GM12878 (cell line): ENCODE measurements around the gene WBP1L. TPM values are rescaled to one million over a fixed set of nuclear protein-coding genes. Genes with fewer than 3 reads are reported as not detected.

ENCODE experiments used
- ATAC-seq: fragments of 200-7000 bp; cut with Tn5 transposase; 3 replicates; pipeline ENCODE4 v1.9.1; 2020; ENCODE audit warnings: mild to moderate bottlenecking, moderate library complexity
- BruUV-seq: library from RNA; stranded (reverse); fragments of 400-500 nt; replicated peaks from 2 replicates; lab custom pipeline; 2021; lab: Mats Ljungman, UMichigan
- CTCF ChIA-PET: fragments of 300-600 bp; sonication (Branson Sonifier 250); formaldehyde crosslinking; extraction: SDS; loops from one replicate; lab custom pipeline; 2021; ENCODE audit warnings: inconsistent platforms; lab: Yijun Ruan, JAX
- POLR2A ChIA-PET: fragments of 350-600 bp; formaldehyde crosslinking; extraction: SDS; loops from one replicate; lab custom pipeline; 2021; ENCODE audit warnings: inconsistent platforms; lab: Charles Lee
- RAD21 ChIA-PET: fragments of 300-600 bp; sonication (Branson Sonifier 250); formaldehyde crosslinking; loops from one replicate; lab custom pipeline; 2023; ENCODE audit warnings: antibody characterized with exemption; ENCODE audit not compliant: unreplicated experiment; lab: Charles Lee
- SMC1A ChIA-PET: fragments of 300-600 bp; sonication (Branson Sonifier 250); formaldehyde crosslinking; loops from one replicate; lab custom pipeline; 2023; ENCODE audit not compliant: unreplicated experiment, uncharacterized antibody; lab: Charles Lee
- DNase-seq: peaks from one replicate; pipeline ENCODE4 v3.0.0-alpha.2; 2011; ENCODE audit warnings: low read depth, low spot score
- FAIRE-seq: peaks from 3 replicates; lab custom pipeline; 2011; peaks lifted over from hg19 to GRCh38; lab: Jason Lieb, UNC
- H2AFZ ChIP-seq: 2 replicates; pipeline ENCODE4 v1.6.0; 2011; ENCODE audit warnings: low read depth, low read length, control low read depth; ENCODE audit not compliant: control insufficient read depth
- H3K27ac ChIP-seq: 2 replicates; pipeline ENCODE4 v1.5.1; 2011; ENCODE audit warnings: control low read depth; ENCODE audit not compliant: control insufficient read depth, insufficient read depth
- H3K27me3 ChIP-seq, 2 experiments: replicated peaks in 1 of 2; 2 replicates each; pipeline versions ENCODE4 v1.6.0 to v1.6.1; 2011; ENCODE audit warnings: low read length in 1 of 2; ENCODE audit not compliant: control insufficient read depth in 2 of 2, insufficient read depth in 2 of 2
- H3K36me3 ChIP-seq, 2 experiments: 2 replicates each; pipeline ENCODE4 v1.5.1; 2011; ENCODE audit warnings: low read length in 1 of 2; ENCODE audit not compliant: control insufficient read depth in 2 of 2, insufficient read depth in 2 of 2
- H3K4me1 ChIP-seq: 2 replicates; pipeline ENCODE4 v1.6.1; 2011; ENCODE audit warnings: mild to moderate bottlenecking, low read length, moderate library complexity, mixed read lengths; ENCODE audit not compliant: control insufficient read depth, insufficient read depth
- H3K4me2 ChIP-seq: 2 replicates; pipeline ENCODE4 v1.6.0; 2011; ENCODE audit warnings: control low read depth; ENCODE audit not compliant: control insufficient read depth, insufficient read depth
- H3K4me3 ChIP-seq: fragments of 200-600 bp; sonication (generic); 2 replicates; pipeline ENCODE4 v1.5.1; 2016
- H3K79me2 ChIP-seq: 2 replicates; pipeline ENCODE4 v1.6.0; 2011; ENCODE audit warnings: low read length; ENCODE audit not compliant: control insufficient read depth, insufficient read depth
- H3K9ac ChIP-seq: 2 replicates; pipeline ENCODE4 v1.8.0; 2011; ENCODE audit warnings: low read length, control low read depth, mixed read lengths; ENCODE audit not compliant: control insufficient read depth, insufficient read depth
- H3K9me3 ChIP-seq: replicated peaks from 3 replicates; pipeline ENCODE4 v1.5.1; 2011; ENCODE audit warnings: mild to moderate bottlenecking, low read length; ENCODE audit not compliant: control insufficient read depth, insufficient read depth
- H4K20me1 ChIP-seq: 2 replicates; pipeline ENCODE4 v1.6.0; 2011; ENCODE audit not compliant: control insufficient read depth, insufficient read depth
- HCFC1 ChIP-seq: fragments of 150-350 bp; IDR thresholded peaks from 2 replicates; pipeline ENCODE4 v1.6.1; 2014; ENCODE audit warnings: low read length
- HDAC6 ChIP-seq: fragments of 200-600 bp; sonication (generic); IDR thresholded peaks from one replicate; pipeline ENCODE4 v1.8.0; 2017; ENCODE audit warnings: antibody characterized with exemption; ENCODE audit not compliant: unreplicated experiment
- MEF2B ChIP-seq: fragments of 450-650 bp; IDR thresholded peaks from 2 replicates; pipeline ENCODE4 v1.6.1; 2018; ENCODE audit warnings: mild to moderate bottlenecking, moderate library complexity; ENCODE audit not compliant: partially characterized antibody, poor library complexity, severe bottlenecking
- MYC ChIP-seq: IDR thresholded peaks from 2 replicates; pipeline ENCODE4 v1.6.1; 2011; ENCODE audit warnings: mild to moderate bottlenecking, low read length, moderate library complexity, inconsistent platforms; ENCODE audit not compliant: insufficient read depth, insufficient replicate concordance, insufficient read length, severe bottlenecking
- NR2C2 ChIP-seq: IDR thresholded peaks from 2 replicates; pipeline ENCODE4 v1.6.1; 2011; ENCODE audit warnings: borderline replicate concordance, low read depth; ENCODE audit not compliant: control insufficient read depth, insufficient read length
- NR2F1 ChIP-seq: fragments of 450-650 bp; conservative IDR thresholded peaks from 2 replicates; pipeline ENCODE4 v1.6.1; 2017; ENCODE audit warnings: mild to moderate bottlenecking
- RELA ChIP-seq: fragments of 450-650 bp; IDR thresholded peaks from 2 replicates; pipeline ENCODE4 v1.8.0; 2014; ENCODE audit warnings: borderline replicate concordance; ENCODE audit not compliant: partially characterized antibody
- SRF ChIP-seq, 2 experiments: IDR thresholded peaks; 2 replicates each; pipeline ENCODE4 v1.6.1; 2011; ENCODE audit warnings: low read depth in 2 of 2, low read length in 2 of 2, mild to moderate bottlenecking in 1 of 2, moderate library complexity in 1 of 2
- ZZZ3 ChIP-seq: IDR thresholded peaks from 2 replicates; pipeline ENCODE4 v1.6.1; 2011; ENCODE audit warnings: low read depth; ENCODE audit not compliant: control insufficient read depth, insufficient read length
- WGBS: methylation state at CpG from one replicate; pipeline ENCODE4 v1.1.6; 2016; ENCODE audit warnings: low lambda C conversion rate; ENCODE audit not compliant: insufficient replicate concordance, insufficient coverage; ENCODE audit errors: missing lambda C conversion rate; 5-methylcytosine and 5-hydroxymethylcytosine counted together
- in situ Hi-C: fragments of 300-500 bp; cut with MboI; formaldehyde crosslinking; loops from 9 replicates; pipeline ENCODE4 v1.14.3; 2018; ENCODE audit warnings: mixed read lengths
- intact Hi-C: fragments of 100-400 bp; cut with micrococcal nuclease; formaldehyde crosslinking; loops from one replicate; pipeline ENCODE4 v1.14.2; 2022; ENCODE audit not compliant: unreplicated experiment
- polyA plus RNA-seq, 11 experiments: library from polyadenylated mRNA; depleted of rRNA in 4 of 11; unstranded in 6 of 11; stranded (reverse) in 5 of 11; fragments of >200 nt; fragmentation: Nextera tagmentation in 4 of 11; fragmentation: Illumina TruSeq in 1 of 11; extraction: Ambion mirVana in 4 of 11; extraction: Trizol in 1 of 11; gene quantifications; 1 replicate in 1 of 11; 2 replicates in 10 of 11; pipeline versions ENCODE4 v1.2.1 to v1.2.3, GENCODE V29; 2011 to 2016; ENCODE audit warnings: inconsistent platforms in 2 of 11, missing spikeins in 2 of 11, low read depth in 1 of 11
- total RNA-seq, 4 experiments: library from RNA; depleted of rRNA in 3 of 4; stranded (reverse); fragments of >200 nt in 3 of 4; fragmentation: Illumina TruSeq in 1 of 4; extraction: Trizol in 1 of 4; gene quantifications; 2 replicates each; pipeline versions ENCODE4 v1.2.1 to v1.2.3, GENCODE V29; 2013 to 2021
- TF ChIP-seq, protein P1 (sequence below): IDR thresholded peaks from 2 replicates; pipeline ENCODE4 v1.6.1; 2012; ENCODE audit warnings: low read depth, low read length, improper control_type of control experiment

Gene WBP1L
- total and polyA plus RNA-seq, 10 of the 15 experiments (the other 5 are each of a cell fraction or from before 2014, with no cell fraction given) = 3.7 to 18.8 (median 12.3) TPM

DNA sequence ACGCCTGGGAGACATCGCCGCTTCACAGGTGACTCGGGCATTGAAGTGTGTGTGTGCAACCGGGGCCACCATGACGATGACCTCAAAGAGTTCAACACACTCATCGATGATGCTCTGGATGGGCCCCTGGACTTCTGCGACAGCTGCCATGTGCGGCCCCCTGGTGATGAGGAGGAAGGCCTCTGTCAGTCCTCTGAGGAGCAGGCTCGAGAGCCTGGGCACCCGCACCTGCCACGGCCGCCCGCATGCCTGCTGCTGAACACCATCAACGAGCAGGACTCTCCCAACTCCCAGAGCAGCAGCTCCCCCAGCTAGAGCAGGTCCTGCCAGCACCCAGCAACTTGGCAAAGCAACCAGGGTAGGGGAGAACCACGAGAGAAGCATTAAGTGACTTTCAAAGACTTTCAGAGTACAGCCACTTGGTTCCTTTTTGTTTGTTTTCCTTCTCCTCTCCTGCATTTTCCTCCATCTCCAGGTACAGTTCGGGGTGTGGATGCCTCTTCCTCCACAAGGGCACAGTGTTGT lies 69.3 kb downstream of the WBP1L start:
- Histone ChIP-seq H3K4me3 (no peak overlapping the region), H3K27me3 (no peaks in the 10 kb centered on the region), H4K20me1 (no peaks in the 10 kb centered on the region), H3K36me3 (peaks cover 18 to 22% of the 10 kb centered on the region in 2 experiments), H3K9ac (no peak overlapping the region), H3K4me1 (peaks cover 3% of the 10 kb centered on the region), H3K9me3 (no peaks in the 10 kb centered on the region), H3K4me2 (no peak overlapping the region), H2AFZ (no peak overlapping the region), H3K27ac (no peak overlapping the region), H3K79me2 (no peaks in the 10 kb centered on the region)
- WGBS = 93% methylated on average over 17 of the region's 17 CpGs
- ChIA-PET POLR2A (no interaction called here), CTCF (no interaction called here), SMC1A (no interaction called here), RAD21 (interaction anchor here (1.2 kb wide), 1 partner anchor 60 kb away, joined by 3 read pairs; no protein-coding TSS in a partner anchor)
- in situ Hi-C loops (no loop called here), intact Hi-C loops (no loop called here)
- no peak for ATAC-seq
- BruUV-seq = no TSS peak
- DNase-seq = no peak
- TF ChIP-seq HCFC1 (no peak), ZZZ3 (no peak), HDAC6 (no peak), SRF (IDR thresholded peaks at IDR 0.05; ENCODE audit: low read depth in 2 of 2, low read length in 2 of 2) (no peak), MEF2B (no peak), NR2F1 (no peak), NR2C2 (no peak), MYC (no peak), RELA (no peak)
- TF ChIP-seq, protein P1, sequence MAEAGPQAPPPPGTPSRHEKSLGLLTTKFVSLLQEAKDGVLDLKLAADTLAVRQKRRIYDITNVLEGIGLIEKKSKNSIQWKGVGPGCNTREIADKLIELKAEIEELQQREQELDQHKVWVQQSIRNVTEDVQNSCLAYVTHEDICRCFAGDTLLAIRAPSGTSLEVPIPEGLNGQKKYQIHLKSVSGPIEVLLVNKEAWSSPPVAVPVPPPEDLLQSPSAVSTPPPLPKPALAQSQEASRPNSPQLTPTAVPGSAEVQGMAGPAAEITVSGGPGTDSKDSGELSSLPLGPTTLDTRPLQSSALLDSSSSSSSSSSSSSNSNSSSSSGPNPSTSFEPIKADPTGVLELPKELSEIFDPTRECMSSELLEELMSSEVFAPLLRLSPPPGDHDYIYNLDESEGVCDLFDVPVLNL = no peak
- FAIRE-seq = no peak
